VCaP (cell line): ENCODE data around the gene SNRNP25.

Source experiments
- H3K27ac ChIP-seq: fragments of 450-650 bp; 2 replicates; pipeline ENCODE4 v1.5.1; 2017
- CTCF ChIP-seq: fragments of 450-650 bp; conservative IDR thresholded peaks from 2 replicates; pipeline ENCODE4 v1.5.1; 2017; ENCODE audit warnings: mild to moderate bottlenecking, moderate library complexity

The SNRNP25 gene

DNA sequence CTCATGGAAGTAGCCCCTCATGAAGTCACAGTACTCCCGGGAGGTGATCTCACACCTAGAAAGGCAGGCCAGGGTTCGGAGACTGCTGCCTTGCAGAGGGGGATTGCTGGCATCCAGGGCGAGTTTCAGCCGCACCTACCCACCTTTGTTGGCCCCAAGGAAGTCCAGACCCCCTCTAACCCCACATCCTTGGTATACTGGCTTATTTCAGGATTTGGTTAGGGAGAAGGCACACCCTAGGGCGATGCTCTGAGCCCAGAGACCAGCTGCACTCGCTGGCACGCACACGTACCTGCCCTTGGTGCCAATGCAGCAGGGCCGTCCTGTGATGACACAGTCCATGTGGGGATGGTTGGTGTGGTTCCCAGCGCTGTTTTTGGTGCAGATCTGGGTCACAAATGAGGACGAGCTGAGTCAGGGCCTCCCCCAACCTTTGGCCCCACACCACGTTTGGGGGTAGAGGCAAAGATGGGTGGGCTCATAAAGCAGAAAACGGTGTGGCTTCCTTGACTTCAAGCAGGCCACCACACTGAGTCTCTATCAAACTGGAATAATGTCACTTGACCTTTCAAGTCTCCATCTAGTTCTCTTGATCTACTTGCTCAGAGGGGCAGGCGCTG is 5.9 kb downstream of the SNRNP25 start:
- TF ChIP-seq CTCF = no peak
- H3K27ac ChIP-seq = no peak overlapping the region

DNA sequence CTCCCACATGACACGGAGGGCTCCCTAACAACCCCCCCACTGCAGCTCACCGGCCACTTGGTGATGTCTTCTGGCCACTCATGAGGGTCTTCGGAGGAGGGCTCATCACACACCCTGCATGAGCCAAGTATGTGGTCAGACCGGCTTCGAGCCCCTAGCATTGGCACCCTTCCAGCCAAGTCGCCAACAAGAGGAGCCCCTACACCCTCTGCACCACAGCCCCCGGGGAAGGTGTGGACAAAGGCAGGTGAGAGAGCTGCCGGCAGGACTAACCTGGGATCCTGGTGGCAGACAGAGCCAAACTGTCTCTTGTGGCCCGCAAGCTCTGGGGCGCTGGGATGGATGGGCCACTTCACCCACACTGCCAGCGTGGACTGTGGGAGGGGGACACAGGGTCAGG is 6.5 kb downstream of the SNRNP25 start:
- no peak for TF ChIP-seq CTCF
- H3K27ac ChIP-seq = no peak overlapping the region

- TF ChIP-seq CTCF = no peak
Measured at GRCh38 chr16:60929-61878, 7.6 kb downstream of the SNRNP25 start.

DNA sequence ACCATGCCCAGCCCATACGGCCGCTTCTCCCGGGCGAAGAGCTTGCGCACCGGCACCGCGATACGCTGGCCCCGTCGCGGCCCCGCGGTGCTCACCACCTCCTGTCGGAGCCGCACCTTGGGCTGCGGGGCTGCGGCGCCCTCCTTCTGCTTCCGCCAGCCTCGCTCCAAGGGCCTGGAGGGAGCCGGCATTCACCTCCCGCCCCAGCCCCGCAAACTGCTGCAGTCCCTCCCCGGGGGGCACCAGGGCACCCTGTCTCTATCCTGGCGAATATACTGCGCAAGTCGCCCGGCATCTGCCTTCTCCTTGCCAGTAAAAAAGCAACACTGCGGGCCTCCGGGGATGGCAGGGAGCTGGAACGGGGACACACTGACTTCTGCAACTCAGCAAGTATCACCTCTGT is 8.3 kb downstream of the SNRNP25 start:
- no peak overlapping the region for H3K27ac ChIP-seq
- no peak for TF ChIP-seq CTCF

More at GRCh38 chr16:60929-61878, 7.6 kb downstream of the SNRNP25 start:
- H3K27ac ChIP-seq = no peak overlapping the region

DNA sequence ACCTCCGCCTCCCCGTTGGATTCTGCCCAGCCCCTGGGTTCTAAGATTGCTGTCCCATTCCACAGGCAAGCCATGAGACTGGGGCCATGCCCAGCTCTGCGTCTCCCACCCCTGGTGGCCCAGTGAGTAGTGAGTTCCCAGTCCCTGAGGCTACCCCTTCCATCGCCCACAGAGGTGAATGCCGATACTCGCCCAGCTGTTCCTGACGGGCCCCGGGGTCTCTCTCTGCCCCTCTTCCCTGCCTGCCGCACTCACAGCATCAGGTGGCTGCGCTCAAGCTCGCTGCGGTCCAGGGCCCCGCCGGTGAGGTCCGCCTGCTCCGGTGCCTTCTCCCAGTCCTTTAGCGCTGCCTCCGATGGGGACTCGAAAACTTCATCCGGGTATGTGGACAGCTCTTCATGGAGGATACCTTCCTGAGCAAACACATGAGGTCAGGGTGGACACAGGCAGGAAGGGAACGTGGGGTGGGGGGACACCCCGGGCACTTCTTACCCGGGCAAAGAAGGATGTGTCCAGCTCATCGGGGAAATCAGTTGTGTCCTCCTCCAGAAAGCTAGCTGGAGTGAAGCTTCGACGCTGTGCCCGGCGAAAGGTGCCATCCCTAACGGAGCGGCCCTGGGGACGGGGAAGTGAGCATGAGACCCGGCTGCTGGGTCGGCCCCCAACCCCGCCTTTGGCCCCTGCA is 8.8 kb downstream of the SNRNP25 start:
- no peak for TF ChIP-seq CTCF
- no peak overlapping the region for H3K27ac ChIP-seq

DNA sequence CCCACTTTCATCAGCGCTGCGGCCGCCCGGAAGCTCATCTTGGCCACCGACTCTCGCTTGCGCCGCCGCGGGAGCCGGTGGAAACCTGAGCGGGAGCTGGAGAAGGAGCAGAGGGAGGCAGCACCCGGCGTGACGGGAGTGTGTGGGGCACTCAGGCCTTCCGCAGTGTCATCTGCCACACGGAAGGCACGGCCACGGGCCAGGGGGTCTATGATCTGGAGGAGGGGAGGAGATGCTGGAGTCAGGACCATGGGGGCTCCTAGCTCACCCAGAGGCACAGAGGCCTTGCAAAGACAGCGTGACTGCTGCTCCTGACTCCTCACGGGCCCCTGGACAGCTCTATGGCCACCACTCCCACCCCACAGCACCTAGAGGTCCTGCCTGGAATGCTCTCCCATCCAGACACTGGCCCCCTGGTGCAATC is 9.4 kb downstream of the SNRNP25 start:
- no peak overlapping the region for H3K27ac ChIP-seq
- TF ChIP-seq CTCF = no peak

DNA sequence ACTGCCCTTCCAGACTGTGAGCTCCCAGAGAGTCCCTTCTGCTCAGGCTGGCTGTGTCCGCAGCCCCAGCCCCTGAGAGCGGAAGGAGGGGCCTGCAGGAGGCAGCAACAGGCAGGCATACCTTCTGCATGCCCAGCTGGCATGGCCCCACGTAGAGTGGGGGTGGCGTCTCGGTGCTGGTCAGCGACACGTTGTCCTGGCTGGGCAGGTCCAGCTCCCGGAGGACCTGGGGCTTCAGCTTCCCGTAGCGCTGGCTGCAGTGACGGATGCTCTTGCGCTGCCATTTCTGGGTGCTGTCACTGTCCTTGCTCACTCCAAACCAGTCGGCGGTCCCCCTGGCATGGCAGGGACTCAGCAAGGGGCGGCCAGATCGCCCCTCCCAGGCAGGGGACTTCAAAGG is 9.8 kb downstream of the SNRNP25 start:
- no peak for TF ChIP-seq CTCF
- no peak overlapping the region for H3K27ac ChIP-seq
